ENCODE results near the gene ITGBL1.

- TF ChIP-seq CTCF (IDR thresholded peaks at IDR 0.05) = no peak
- TF ChIP-seq POLR2A (IDR thresholded peaks at IDR 0.05) = no peak
Measured at GRCh38 chr13:101697745-101698144, 245.3 kb downstream of the ITGBL1 start.

Measured in testis (tissue), 2 donors.